NT2/D1 (cell line): ENCODE measurements around the gene SULT1C3.

Experiments
- DNase-seq: peaks from one replicate; pipeline ENCODE4 v3.0.0-alpha.2; 2011; ENCODE audit warnings: low read depth, low spot score
- H3K27me3 ChIP-seq: 2 replicates; pipeline ENCODE4 v1.6.0; 2011; ENCODE audit warnings: mild to moderate bottlenecking; ENCODE audit not compliant: insufficient read length, insufficient read depth
- H3K36me3 ChIP-seq: 2 replicates; pipeline ENCODE4 v1.6.1; 2011; ENCODE audit warnings: mild to moderate bottlenecking, low read length, mixed read lengths; ENCODE audit not compliant: insufficient read depth, insufficient read length
- H3K4me1 ChIP-seq: 2 replicates; pipeline ENCODE4 v1.5.1; 2011; ENCODE audit not compliant: insufficient read depth, insufficient read length
- H3K4me3 ChIP-seq: 2 replicates; pipeline ENCODE4 v1.5.1; 2011; ENCODE audit warnings: low read depth; ENCODE audit not compliant: insufficient read length
- H3K9ac ChIP-seq: 2 replicates; pipeline ENCODE4 v1.6.0; 2011; ENCODE audit warnings: low read depth; ENCODE audit not compliant: insufficient read length
- H3K9me3 ChIP-seq: 2 replicates; pipeline ENCODE4 v1.5.1; 2011; ENCODE audit warnings: mild to moderate bottlenecking, low read length; ENCODE audit not compliant: insufficient read depth
- SUZ12 ChIP-seq: IDR thresholded peaks from 2 replicates; pipeline ENCODE4 v1.6.1; 2011; ENCODE audit not compliant: insufficient read length, insufficient read depth; ENCODE audit errors: extremely low read depth
- YY1 ChIP-seq: IDR thresholded peaks from 2 replicates; pipeline ENCODE4 v1.6.1; 2011; ENCODE audit not compliant: insufficient read length, insufficient read depth
- ZNF274 ChIP-seq: IDR thresholded peaks from 2 replicates; pipeline ENCODE4 v1.6.1; 2011; ENCODE audit warnings: mild to moderate bottlenecking, low read depth, low read length

SULT1C3 gene

DNA sequence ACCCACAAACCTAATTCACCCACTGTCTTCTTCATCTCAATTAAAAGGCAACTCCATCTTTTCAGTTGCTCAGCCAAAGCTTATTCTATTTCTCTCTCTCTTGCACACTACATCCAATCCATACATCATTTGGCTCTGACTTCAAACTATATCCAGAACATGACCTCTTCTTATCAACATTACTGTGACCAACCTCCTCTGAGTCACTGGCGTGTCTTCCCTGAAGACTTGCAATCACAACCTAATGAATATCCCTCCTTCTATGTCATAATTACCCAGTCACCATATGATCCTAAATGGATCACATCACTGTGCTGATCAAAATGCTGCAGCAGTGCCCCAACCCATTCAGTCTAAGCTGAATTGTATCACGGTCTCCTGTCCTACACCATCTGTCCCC is 22.6 kb upstream of the SULT1C3 start:
- no peaks in the 10 kb centered on the region for H3K27me3 ChIP-seq
- no peak overlapping the region for H3K9ac ChIP-seq
- H3K36me3 ChIP-seq = no peaks in the 10 kb centered on the region
- H3K4me1 ChIP-seq = no peaks in the 10 kb centered on the region
- no peak for DNase-seq
- no peak overlapping the region for H3K4me3 ChIP-seq
- TF ChIP-seq SUZ12 (no peak), ZNF274 (no peak), YY1 (no peak)
- no peaks in the 10 kb centered on the region for H3K9me3 ChIP-seq

DNA sequence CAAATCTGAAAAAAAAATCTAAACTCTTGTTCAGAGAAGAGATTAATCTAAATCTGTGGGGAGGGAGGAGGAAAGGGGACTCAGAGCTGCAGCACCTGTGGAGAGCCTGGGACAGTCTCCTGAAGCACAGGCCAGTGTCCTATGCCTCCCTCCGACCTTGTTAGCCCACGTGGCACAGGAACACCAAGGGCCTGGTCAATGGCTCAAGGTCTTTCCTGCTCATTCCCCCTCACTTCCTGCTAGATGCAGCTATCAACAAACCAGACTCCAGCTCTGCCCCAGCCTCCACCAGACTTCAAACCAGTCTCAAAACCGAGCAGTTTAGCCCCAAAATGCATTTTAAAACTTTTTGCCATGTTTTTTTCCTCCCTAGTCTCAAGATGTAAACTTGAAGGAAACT is 20.1 kb upstream of the SULT1C3 start:
- no peak overlapping the region for H3K9ac ChIP-seq
- no peaks in the 10 kb centered on the region for H3K4me1 ChIP-seq
- no peak overlapping the region for H3K4me3 ChIP-seq
- H3K36me3 ChIP-seq = no peaks in the 10 kb centered on the region
- no peak for DNase-seq
- no peaks in the 10 kb centered on the region for H3K27me3 ChIP-seq
- TF ChIP-seq SUZ12 (no peak), YY1 (no peak), ZNF274 (no peak)
- H3K9me3 ChIP-seq = peaks cover 22% of the 10 kb centered on the region

DNA sequence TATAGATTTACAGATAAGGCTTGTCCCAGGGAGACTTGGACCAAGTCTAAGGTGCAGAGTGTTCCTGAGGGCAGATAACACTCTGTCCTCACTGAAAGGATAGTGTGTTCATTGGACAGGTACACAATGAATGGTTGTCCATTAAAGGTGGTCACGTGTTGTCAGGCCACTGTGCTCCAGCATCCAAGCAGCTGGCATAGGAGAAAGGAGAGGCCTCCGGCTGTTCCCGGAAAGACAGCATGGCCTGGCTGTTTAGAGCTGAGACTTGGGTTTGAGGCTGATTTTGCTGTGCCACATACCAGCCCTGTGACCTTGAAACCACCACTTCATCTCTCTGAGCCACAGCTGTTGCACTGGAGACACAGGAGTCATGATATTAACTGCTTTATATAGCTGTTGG is 19.6 kb upstream of the SULT1C3 start:
- Histone ChIP-seq H3K4me1 (no peaks in the 10 kb centered on the region), H3K9me3 (peaks cover 24% of the 10 kb centered on the region), H3K9ac (no peak overlapping the region), H3K27me3 (no peaks in the 10 kb centered on the region), H3K4me3 (no peak overlapping the region), H3K36me3 (no peaks in the 10 kb centered on the region)
- TF ChIP-seq YY1 (no peak), ZNF274 (no peak)
- DNase-seq = no peak

DNA sequence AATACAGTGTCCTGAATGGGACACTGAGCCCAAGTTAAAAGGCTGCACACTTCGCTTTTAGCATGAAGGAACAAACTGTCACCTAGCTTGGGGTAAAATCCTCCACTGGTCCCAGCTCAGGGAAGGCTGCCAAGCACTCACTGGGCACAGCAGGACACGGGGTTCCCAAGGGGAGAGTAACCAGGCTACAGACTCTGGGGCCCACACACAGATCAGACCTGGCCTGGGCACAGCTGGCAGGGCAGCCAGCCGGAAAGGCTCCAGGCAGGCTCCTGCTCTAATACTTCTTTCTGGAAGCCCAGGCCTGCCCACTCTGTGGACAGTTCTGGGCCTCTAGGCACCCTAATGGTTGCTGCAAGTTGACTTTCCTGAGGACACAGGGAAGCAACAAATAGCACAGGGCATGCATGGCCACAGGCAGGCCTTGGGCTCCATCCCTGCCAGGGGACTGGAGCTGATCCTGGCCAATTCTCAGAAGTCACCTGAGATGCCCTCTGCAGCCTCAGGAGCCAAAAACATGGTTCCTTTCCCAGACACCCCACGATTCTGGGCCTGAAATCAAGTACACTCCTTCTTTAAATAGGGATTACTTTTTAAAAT is 18.7 kb upstream of the SULT1C3 start:
- no peaks in the 10 kb centered on the region for H3K4me1 ChIP-seq
- H3K9me3 ChIP-seq = peaks cover 24% of the 10 kb centered on the region
- TF ChIP-seq YY1 (no peak), SUZ12 (no peak), ZNF274 (no peak)
- no peak for DNase-seq
- H3K27me3 ChIP-seq = no peaks in the 10 kb centered on the region
- no peak overlapping the region for H3K9ac ChIP-seq
- no peak overlapping the region for H3K4me3 ChIP-seq
- H3K36me3 ChIP-seq = no peaks in the 10 kb centered on the region

DNA sequence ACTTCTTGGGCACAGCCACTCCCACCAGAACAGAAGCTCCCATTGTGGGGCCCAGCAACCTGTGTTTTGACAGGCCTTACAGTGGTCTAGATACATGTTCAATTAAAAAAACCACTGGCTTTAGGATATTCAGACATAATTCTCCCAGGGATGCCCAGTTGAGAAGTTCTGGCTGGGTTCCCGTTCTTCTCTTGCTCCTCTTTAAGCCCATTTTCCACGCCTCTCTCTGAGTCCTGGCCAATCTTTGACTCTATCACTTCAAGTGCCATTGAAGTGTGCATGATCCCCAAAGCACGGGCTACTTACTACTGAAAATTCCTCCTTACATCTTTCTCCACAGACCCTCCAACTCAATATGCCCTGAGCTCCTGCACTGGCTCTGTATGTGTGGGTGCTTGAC is 17.5 kb upstream of the SULT1C3 start:
- Histone ChIP-seq H3K4me3 (no peak overlapping the region), H3K4me1 (no peaks in the 10 kb centered on the region), H3K36me3 (no peaks in the 10 kb centered on the region), H3K27me3 (no peaks in the 10 kb centered on the region), H3K9ac (no peak overlapping the region), H3K9me3 (peaks cover 24% of the 10 kb centered on the region)
- TF ChIP-seq YY1 = no peak
- TF ChIP-seq ZNF274 = no peak
- TF ChIP-seq SUZ12 = no peak
- DNase-seq = no peak

DNA sequence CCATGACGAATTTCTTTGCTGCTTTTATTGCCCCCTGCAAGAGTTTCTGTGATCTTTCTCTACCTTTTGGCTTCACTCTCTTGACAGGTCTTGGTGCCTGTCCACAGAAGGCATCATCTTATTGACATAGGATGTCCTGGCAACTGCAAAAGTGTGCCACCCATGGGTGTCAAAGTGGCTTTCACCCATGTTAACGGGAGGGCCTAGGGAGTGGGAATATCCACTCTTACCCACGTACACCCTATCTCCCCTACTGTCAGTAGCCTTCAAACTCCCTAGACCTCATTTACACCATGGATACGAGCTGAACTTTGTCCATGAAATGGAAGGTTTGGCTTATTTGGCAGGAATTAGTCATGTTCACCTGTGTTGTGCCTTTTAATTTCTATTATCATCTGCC is 16.2 kb upstream of the SULT1C3 start:
- TF ChIP-seq SUZ12 (no peak), ZNF274 (no peak), YY1 (no peak)
- DNase-seq = no peak
- H3K9ac ChIP-seq = no peak overlapping the region
- H3K4me3 ChIP-seq = no peak overlapping the region
- no peaks in the 10 kb centered on the region for H3K36me3 ChIP-seq
- H3K27me3 ChIP-seq = no peaks in the 10 kb centered on the region
- no peaks in the 10 kb centered on the region for H3K4me1 ChIP-seq
- peaks cover 24% of the 10 kb centered on the region for H3K9me3 ChIP-seq

DNA sequence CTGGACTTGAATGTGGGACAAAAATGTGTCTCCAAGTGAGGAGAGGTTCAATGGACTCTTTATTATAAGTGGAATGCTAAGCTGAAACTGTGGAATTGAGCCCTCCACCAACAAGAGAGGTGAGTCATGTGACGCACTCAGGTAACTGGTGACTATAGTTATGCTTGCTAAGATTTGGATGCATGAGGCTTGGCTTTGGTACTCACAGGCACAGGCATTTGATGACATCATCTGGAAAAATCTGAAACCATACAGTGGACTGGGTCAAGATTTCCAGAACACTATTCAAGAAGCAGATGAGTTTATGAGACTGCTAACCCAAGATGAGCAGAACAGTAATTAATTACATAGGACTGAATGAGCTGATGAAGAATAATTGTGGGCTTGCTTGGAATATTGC is 15.7 kb upstream of the SULT1C3 start:
- no peak for DNase-seq
- no peaks in the 10 kb centered on the region for H3K27me3 ChIP-seq
- no peaks in the 10 kb centered on the region for H3K4me1 ChIP-seq
- no peak overlapping the region for H3K9ac ChIP-seq
- H3K36me3 ChIP-seq = no peaks in the 10 kb centered on the region
- peaks cover 24% of the 10 kb centered on the region for H3K9me3 ChIP-seq
- no peak for TF ChIP-seq SUZ12
- H3K4me3 ChIP-seq = no peak overlapping the region

DNA sequence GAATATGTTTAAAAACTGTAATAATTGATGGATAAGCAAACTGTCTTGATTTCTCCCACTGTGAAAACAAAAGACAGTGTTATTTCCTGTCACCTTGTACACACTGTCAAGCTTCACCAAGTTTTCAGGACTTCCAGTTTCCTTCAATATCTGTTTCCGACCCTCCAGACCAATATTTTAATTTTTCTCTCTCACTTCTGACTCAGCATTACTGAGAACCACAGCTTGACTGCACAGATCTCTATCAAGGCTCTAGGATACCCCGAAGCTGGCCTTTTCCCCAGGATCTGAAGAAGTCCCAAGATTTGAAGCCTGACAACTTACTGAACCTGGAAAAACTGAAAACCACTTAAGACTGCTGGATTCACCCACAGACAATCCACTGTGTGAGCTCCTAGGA is 13.2 kb upstream of the SULT1C3 start:
- TF ChIP-seq YY1 = no peak
- TF ChIP-seq ZNF274 = no peak
- TF ChIP-seq SUZ12 = no peak
- no peak for DNase-seq
- H3K9ac ChIP-seq = no peak overlapping the region

More for the DNA sequence above, 13.2 kb upstream of the SULT1C3 start:
- Histone ChIP-seq H3K9me3 (peaks cover 27% of the 10 kb centered on the region), H3K4me1 (no peaks in the 10 kb centered on the region), H3K4me3 (no peak overlapping the region), H3K27me3 (no peaks in the 10 kb centered on the region), H3K36me3 (no peaks in the 10 kb centered on the region)
